Amniotic epithelial cell (primary cell): ENCODE results near the gene ZBTB20.

Experiments used
- DNase-seq: peaks from one replicate; pipeline ENCODE4 v3.0.0-alpha.2; 2010; ENCODE audit warnings: low read depth

The ZBTB20 gene

GRCh38 chr3:114284644-114285043 is 862.4 kb downstream of the ZBTB20 start:
- DNase-seq: no peak
